Hypothalamus (tissue), 51 donors: ENCODE measurements around the gene RPL10A.
A peak's percentile ranks its signal among the peaks of the same experiment; 100 is the strongest.
"Not testable (repeated sequence)": the region's sequence is repeated elsewhere in the genome, so short reads cannot be mapped to it uniquely, and the experiment has no call there.

ENCODE experiments used
- DNase-seq, 51 donors: peaks; one replicate each; lab custom pipeline; 2025; lab: John Stamatoyannopoulos, UW

Gene RPL10A

DNA sequence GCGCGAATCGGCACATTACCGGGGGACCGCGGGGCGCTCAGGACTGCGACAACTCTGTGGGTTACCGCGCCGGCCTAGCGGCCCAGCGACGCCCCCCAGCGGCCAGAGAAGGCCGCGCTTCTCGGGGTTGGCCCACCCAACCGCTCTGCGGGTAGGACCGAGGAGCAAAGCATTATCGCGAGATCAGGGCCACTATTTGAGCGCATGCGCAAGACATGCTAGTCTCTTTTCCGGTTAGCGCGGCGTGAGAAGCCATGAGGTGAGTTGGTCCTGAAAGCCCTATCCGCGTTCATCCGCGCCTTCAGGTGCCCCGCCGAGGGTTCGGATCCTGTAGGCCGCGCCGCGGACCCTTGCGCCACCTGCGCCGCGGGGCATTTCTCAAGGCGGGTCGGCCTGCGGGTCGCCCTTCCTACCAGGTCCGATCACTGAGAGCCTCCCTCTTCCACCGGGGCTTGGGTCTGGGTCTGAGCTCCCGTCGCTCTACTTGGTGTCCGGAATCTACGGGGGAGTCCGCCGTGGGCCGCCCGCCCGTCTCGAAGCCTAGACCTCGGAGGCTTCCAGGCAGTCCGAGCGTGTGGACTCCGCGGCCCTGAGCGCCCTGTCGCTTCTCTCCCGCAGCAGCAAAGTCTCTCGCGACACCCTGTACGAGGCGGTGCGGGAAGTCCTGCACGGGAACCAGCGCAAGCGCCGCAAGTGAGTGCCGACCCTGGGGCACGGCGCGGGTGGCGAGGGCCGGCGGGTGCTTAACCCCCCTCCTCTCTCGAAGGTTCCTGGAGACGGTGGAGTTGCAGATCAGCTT lies at the start of gene RPL10A:
Gene RPL10A, plus strand, starts transcription at position 221 of the 799 bp plus-strand sequence. Its CDS starts 34 bp downstream, at position 255.
- DNase-seq = peak; percentile 64 to 97 (median 91)

DNA sequence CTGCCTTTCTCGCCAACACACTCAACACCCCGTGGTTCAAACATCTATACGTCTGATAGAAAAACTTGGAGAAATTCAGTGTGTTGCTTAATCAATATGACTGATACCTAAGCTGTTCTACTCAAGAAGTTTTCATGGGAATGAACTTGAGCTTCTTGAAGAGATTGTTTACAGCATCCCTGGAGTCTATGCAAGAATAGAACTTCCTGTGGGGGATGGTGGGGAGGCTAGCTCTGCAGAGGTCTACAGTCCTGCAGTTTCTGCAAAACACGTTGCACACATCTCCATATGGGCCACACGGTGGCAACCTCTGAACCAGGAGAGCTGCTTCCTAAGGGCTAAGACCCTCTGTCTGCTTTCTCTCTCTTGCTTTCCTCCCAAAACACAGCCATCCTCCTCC lies 48.8 kb upstream of the RPL10A start:
- no peak for DNase-seq

- no peak for DNase-seq
Observed at GRCh38 chr6:35419961-35420360, 48.2 kb upstream of the RPL10A start.

DNA sequence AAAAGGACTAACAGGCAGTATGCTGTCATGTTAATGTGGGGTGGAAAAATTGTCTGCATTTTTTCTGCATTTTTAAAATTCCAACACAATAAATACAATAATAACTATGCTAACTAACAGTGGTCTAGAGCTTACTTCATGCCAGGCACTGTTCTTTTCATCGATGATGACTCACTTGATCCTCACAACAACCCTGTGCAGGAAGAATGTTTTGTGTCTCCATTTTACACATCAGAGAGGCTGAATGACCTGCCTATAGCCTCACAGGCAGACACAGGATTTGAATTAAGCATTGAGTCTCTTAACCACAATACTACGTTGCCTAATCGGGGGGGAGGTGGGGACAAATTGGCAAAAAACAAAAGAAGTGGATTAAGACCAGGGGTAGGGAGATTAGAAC lies 42.9 kb upstream of the RPL10A start:
- DNase-seq = no peak

GRCh38 chr6:35426074-35426473 lies 42.1 kb upstream of the RPL10A start:
- peak in 1 of 51 donors; percentile 13 for DNase-seq

- no peak for DNase-seq
Observed at GRCh38 chr6:35427435-35427834, 40.8 kb upstream of the RPL10A start.

DNA sequence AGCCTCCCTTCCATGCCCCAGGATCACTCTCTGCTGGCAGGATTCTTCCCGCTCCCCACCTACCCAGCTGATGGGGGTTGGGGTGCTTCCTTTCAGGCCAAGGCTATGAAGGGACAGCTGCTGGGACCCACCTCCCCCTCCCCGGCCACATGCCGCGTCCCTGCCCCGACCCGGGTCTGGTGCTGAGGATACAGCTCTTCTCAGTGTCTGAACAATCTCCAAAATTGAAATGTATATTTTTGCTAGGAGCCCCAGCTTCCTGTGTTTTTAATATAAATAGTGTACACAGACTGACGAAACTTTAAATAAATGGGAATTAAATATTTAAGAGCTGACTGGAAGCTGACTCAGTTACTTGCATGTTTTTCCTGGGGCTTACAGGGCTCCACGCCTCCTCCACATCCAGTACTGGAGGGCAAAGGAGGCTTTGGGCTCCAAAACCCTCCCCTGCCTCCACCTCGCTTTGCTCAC lies 40.3 kb upstream of the RPL10A start:
- DNase-seq = no peak

DNA sequence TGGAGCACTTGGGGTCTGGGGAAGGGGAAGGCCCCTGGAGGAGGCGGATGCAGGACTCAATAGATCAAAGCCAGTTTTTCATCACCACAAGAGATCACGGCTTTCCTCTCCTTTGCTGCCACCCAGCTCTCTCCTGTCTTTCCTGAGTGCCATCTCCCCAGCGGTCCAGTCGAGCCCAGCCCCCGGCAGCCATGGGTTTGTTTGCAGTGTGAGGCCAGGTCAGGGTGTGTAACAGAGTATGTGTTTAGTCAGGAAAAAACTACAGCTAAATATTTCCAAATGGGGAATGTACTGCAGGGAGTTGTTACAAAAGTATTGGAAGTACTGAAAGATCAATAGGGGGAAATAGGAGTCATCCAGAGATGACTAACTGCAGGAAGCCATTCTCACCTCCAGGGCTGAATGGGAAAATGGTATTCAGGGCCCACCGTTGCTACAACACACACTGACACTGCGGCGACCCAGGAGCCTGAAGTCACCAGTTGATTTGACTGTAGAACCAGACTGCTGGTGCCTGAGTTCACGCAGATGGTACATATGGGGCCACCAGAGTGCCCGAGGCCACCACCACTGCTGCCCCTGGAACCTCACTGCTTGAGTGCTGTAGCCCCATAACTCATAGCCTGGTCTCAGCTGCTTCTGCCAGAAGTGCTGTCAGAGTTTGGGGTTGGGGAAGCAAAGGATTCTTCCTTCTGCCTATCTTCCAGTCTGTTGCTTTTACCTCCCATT lies 39.6 kb upstream of the RPL10A start:
- no peak for DNase-seq

GRCh38 chr6:35429463-35429862 lies 38.7 kb upstream of the RPL10A start:
- no peak for DNase-seq

- no peak for DNase-seq
Observed at GRCh38 chr6:35432291-35432690, 35.9 kb upstream of the RPL10A start.

GRCh38 chr6:35432702-35433101 lies 35.5 kb upstream of the RPL10A start:
- DNase-seq = not testable (repeated sequence)

GRCh38 chr6:35435074-35435837 lies 32.9 kb upstream of the RPL10A start:
- no peak for DNase-seq

DNA sequence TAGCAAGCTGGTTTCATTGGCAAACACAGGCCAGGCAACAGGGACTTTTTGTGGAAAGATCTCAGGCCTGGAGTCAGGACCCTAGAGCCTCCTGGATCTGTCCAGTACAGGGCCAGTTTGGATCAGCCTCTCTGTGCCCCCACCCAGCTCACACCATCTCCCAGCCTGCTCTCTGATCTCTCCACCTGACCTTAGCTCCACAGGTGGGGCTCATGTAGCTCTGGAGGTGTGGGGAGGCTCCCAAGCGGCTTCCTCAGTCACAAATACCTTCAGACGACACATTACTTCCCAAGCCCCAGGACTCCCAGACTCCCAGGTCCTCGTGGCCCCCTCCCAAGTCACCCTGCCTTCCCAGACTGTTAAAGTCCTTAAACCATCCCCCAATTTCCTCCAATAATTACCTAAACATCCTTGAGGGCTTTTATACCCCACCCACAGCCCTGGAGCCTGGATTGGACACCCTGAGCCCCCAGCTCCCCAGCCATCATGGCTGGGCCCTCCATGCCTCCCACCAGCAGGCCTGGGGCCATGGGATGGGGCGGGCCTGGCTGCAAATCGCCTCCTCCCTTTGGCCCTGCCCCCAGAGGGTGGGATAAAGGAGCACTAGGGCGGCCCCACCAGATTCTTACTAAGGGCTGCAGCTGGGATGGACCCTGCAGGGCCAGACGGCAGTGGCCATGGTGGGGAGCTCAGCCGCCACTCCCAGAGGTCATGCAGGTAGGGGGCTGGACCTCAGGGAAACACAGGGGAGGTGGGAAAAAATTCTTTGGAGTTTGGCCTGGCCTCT lies 31.9 kb upstream of the RPL10A start:
- no peak for DNase-seq

GRCh38 chr6:35438378-35439065 lies 29.7 kb upstream of the RPL10A start:
- not testable (repeated sequence) for DNase-seq

DNA sequence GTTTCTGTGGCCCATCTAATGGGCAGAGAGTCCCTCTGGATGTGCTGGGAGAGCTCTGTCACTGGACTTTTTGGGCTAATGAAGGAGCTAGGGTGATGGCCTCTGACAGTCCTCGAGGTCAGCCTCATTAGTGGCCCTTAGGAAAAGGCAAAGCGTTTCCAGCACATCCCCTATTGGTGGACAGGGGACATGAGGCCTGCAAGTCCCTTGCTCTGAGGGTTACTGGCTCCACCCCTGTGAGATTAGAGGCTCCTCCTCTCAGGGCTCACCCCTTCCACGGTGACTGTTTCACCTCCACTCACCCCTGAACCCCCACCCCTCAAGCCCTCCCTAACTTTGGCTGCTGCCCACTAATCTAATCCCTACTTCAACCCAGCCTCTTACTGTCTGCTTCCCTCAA lies 28.9 kb upstream of the RPL10A start:
- DNase-seq = no peak

GRCh38 chr6:35441205-35441604 lies 27.0 kb upstream of the RPL10A start:
- no peak for DNase-seq

DNA sequence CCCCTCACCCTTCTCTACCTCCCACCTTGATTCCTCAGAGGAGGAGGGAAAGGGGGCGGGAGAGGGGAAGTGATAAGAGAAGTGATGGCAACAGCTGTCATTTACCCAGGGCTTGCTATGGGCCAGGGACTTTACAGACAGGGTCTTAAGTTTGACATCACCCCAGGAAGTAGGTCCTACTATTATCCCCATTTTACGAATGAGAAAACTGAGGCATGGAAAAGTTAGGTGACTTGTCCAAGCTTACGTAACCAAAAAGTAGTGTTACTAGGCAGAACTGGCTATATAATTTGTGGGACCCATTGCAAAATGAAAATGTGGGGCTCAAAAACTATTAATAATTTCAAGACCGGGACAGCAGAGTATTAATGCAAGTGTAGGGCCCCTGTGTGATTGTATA lies 26.6 kb upstream of the RPL10A start:
- DNase-seq = no peak

DNA sequence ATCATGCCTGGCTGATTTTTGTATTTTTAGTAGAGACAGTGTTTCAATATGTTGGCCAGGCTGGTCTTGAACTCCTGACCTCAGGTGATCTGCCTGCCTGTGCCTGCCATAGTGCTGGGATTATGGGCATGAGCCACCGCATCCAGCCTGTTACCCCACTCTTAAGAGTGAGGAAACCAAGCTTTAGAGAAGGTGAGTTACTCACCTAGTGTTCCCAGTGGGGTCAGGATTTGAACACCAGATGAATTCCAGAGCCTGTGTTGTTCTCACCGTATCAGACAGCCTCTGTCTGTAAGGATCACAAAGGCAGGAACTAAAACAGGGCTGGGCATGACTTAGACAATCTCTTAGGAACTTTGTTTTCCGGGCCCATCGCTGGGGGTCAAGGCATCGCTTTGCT lies 25.5 kb upstream of the RPL10A start:
- no peak for DNase-seq

DNA sequence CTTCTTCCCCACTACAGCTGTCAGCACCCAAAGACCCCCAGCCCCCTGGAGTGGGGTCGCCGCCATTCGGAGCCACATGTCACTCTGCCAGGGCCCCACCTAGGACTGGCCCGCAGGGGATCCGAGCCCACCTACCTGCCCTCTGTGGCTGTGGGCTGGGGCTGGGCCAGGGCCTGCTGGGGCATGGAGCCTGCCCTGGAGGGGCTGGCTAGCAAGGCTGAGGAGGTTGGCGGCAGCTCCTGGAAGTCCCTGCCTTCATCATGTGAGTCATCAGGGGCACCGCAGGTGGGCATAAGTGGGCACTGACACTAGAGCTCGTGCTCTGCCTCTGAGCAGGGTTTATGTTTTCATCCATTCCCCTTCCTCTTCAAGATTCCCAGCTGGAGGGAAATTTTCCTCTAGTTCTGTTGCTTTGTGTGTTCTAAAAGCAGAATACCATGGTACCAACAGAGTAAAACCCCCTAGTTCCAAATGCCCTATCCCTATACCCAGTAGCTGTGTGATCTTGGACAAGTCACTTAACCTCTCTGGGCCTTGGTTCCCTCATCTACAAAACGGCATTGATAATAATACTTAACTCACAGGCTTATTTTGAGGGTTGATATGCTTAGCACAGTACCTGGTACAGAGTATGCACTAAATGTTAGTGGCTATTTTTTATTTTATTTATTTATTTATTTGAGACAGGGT lies 24.7 kb upstream of the RPL10A start:
- no peak for DNase-seq
